Parathyroid adenoma (tissue), 2 donors: ENCODE results near the gene PHRF1.

Experiments
- H2AFZ ChIP-seq: fragments of 300-600 bp; sonication (generic); one replicate; pipeline ENCODE4 v1.7.0; 2017; ENCODE audit warnings: antibody characterized with exemption, mild to moderate bottlenecking
- H3K27ac ChIP-seq: fragments of 300-600 bp; sonication (generic); one replicate; pipeline ENCODE4 v1.7.0; 2017
- H3K27me3 ChIP-seq: fragments of 300-600 bp; sonication (generic); one replicate; pipeline ENCODE4 v1.7.0; 2017; ENCODE audit warnings: low read length; ENCODE audit not compliant: control insufficient read depth, insufficient read depth
- H3K36me3 ChIP-seq: fragments of 300-600 bp; sonication (generic); one replicate; pipeline ENCODE4 v1.7.0; 2017; ENCODE audit warnings: low read length; ENCODE audit not compliant: control insufficient read depth, insufficient read depth
- H3K4me1 ChIP-seq: fragments of 300-600 bp; sonication (generic); one replicate; pipeline ENCODE4 v1.7.0; 2017; ENCODE audit warnings: control low read depth
- H3K4me2 ChIP-seq: fragments of 300-600 bp; sonication (generic); one replicate; pipeline ENCODE4 v1.7.0; 2017; ENCODE audit warnings: low read length
- H3K4me3 ChIP-seq: fragments of 300-600 bp; sonication (generic); one replicate; pipeline ENCODE4 v1.7.0; 2017; ENCODE audit warnings: low read depth, low read length
- H3K79me2 ChIP-seq: fragments of 300-600 bp; sonication (generic); one replicate; pipeline ENCODE4 v1.7.0; 2017; ENCODE audit warnings: control low read depth
- H3K9ac ChIP-seq: fragments of 300-600 bp; sonication (generic); one replicate; pipeline ENCODE4 v1.7.0; 2017; ENCODE audit warnings: mild to moderate bottlenecking
- H3K9me3 ChIP-seq: fragments of 300-600 bp; sonication (generic); one replicate; pipeline ENCODE4 v1.7.0; 2017; ENCODE audit warnings: low read length; ENCODE audit not compliant: control insufficient read depth
- TF ChIP-seq, protein P1 (sequence below): fragments of 300-600 bp; sonication (generic); IDR thresholded peaks from one replicate; pipeline ENCODE4 v1.7.0; 2017; ENCODE audit warnings: antibody characterized with exemption, mild to moderate bottlenecking
- donor health status: primary hyperparathyroidism.

Gene PHRF1

GRCh38 chr11:605286-606129 lies 29.2 kb downstream of the PHRF1 start:
- H2AFZ ChIP-seq, result no peak overlapping the region
- H3K36me3 ChIP-seq, result no peaks in the 10 kb centered on the region
- H3K9ac ChIP-seq, result no peak overlapping the region
- no peak overlapping the region for H3K27ac ChIP-seq
- TF ChIP-seq, protein P1, sequence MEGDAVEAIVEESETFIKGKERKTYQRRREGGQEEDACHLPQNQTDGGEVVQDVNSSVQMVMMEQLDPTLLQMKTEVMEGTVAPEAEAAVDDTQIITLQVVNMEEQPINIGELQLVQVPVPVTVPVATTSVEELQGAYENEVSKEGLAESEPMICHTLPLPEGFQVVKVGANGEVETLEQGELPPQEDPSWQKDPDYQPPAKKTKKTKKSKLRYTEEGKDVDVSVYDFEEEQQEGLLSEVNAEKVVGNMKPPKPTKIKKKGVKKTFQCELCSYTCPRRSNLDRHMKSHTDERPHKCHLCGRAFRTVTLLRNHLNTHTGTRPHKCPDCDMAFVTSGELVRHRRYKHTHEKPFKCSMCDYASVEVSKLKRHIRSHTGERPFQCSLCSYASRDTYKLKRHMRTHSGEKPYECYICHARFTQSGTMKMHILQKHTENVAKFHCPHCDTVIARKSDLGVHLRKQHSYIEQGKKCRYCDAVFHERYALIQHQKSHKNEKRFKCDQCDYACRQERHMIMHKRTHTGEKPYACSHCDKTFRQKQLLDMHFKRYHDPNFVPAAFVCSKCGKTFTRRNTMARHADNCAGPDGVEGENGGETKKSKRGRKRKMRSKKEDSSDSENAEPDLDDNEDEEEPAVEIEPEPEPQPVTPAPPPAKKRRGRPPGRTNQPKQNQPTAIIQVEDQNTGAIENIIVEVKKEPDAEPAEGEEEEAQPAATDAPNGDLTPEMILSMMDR, result no peak
- no peaks in the 10 kb centered on the region for H3K27me3 ChIP-seq
- no peaks in the 10 kb centered on the region for H3K4me1 ChIP-seq
- H3K9me3 ChIP-seq, result no peaks in the 10 kb centered on the region
- H3K4me2 ChIP-seq, result no peak overlapping the region
- no peaks in the 10 kb centered on the region for H3K79me2 ChIP-seq
- no peak overlapping the region for H3K4me3 ChIP-seq

GRCh38 chr11:606245-606644 lies 30.0 kb downstream of the PHRF1 start:
- Histone ChIP-seq H3K79me2 (no peaks in the 10 kb centered on the region), H3K9me3 (no peaks in the 10 kb centered on the region), H3K27ac (no peak overlapping the region), H3K4me2 (no peak overlapping the region), H3K4me3 (no peak overlapping the region), H3K36me3 (no peaks in the 10 kb centered on the region), H3K9ac (no peak overlapping the region), H2AFZ (no peak overlapping the region), H3K27me3 (no peaks in the 10 kb centered on the region), H3K4me1 (no peaks in the 10 kb centered on the region)
- TF ChIP-seq, protein P1, result no peak

GRCh38 chr11:607020-607780 lies 30.9 kb downstream of the PHRF1 start:
- no peaks in the 10 kb centered on the region for H3K9me3 ChIP-seq
- no peaks in the 10 kb centered on the region for H3K4me1 ChIP-seq
- no peak overlapping the region for H3K4me3 ChIP-seq
- TF ChIP-seq, protein P1, result no peak
- no peak overlapping the region for H3K27ac ChIP-seq
- H2AFZ ChIP-seq, result no peak overlapping the region
- H3K4me2 ChIP-seq, result no peak overlapping the region
- no peaks in the 10 kb centered on the region for H3K36me3 ChIP-seq
- no peaks in the 10 kb centered on the region for H3K79me2 ChIP-seq
- no peak overlapping the region for H3K9ac ChIP-seq
- H3K27me3 ChIP-seq, result no peaks in the 10 kb centered on the region

- Histone ChIP-seq H3K9ac (no peak overlapping the region), H3K4me2 (no peak overlapping the region), H3K36me3 (no peaks in the 10 kb centered on the region), H3K9me3 (no peaks in the 10 kb centered on the region), H3K79me2 (no peaks in the 10 kb centered on the region), H2AFZ (no peak overlapping the region), H3K4me1 (no peaks in the 10 kb centered on the region), H3K27me3 (no peaks in the 10 kb centered on the region), H3K27ac (no peak overlapping the region), H3K4me3 (no peak overlapping the region)
- TF ChIP-seq, protein P1, result no peak
Measured at GRCh38 chr11:607971-608659, 31.8 kb downstream of the PHRF1 start.
